Measurements from ENCODE around the gene C9orf57.
"Not testable (repeated sequence)": the region's sequence is repeated elsewhere in the genome, so short reads cannot be mapped to it uniquely, and the experiment has no call there.

C9orf57 gene, protein sequence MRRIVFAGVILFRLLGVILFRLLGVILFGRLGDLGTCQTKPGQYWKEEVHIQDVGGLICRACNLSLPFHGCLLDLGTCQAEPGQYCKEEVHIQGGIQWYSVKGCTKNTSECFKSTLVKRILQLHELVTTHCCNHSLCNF
- 0 reads per million in 9 experiments for total RNA-seq

DNA sequence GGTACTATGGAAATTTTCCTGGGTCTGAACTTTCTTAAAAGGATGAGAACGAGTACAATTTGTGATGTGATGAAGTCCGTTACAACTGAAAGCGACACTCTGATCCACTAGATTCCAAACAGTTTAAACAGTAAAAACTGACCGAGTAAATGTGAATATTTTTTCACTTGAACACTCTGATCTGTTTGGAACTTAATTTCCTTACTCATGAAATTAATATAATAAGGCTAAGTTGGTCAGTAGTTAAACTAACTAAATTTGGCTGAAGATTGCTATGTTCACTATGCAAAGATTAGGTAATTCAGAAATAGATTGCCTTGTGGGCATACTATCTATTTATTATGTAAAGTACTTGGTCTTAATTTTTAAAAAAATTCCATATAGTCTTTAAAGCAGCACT lies at the start of gene C9orf57:
TSS of gene C9orf57 (minus strand) at position 101 of the 400 bp plus-strand sequence. CDS start 1,282 bp downstream, outside the sequence.
- H3K27me3 Mint-ChIP-seq: peaks cover 24 to 26% of the 10 kb centered on the region in 2 donors
- H3K27ac Mint-ChIP-seq: no peak within 1 kb of the TSS
- H3K9me3 Mint-ChIP-seq: no peaks in the 10 kb centered on the region
- ATAC-seq (replicated peaks) (no peak), DNase-seq (no peak)
- no peaks in the 10 kb centered on the region for H3K36me3 Mint-ChIP-seq (ENCODE audit: insufficient read depth)
- H3K4me1 Mint-ChIP-seq (ENCODE audit: low read depth in 2 of 2): no peaks in the 10 kb centered on the region
- no peak within 1 kb of the TSS for H3K4me3 Mint-ChIP-seq

DNA sequence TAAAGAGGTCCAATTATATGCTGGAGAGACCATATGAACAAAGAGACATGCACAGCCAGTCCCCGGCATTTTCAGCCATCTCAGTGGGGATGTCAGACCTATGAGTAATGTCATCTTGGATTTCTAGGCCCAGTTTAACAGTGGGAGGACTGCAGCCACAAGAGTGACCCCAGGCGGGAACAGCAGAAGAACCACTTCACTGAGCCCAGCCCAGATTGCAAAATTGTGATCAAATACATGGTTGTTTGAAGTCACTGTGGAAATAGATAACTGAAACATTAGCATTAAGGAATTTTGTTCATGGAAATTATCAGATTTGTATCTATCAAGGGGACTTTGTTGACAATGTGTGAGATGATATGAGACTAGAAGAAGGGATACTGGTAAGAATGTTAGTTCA lies 42.1 kb upstream of the C9orf57 start:
- H3K4me1 Mint-ChIP-seq (ENCODE audit: low read depth in 2 of 2): no peaks in the 10 kb centered on the region
- H3K4me3 Mint-ChIP-seq: no peak overlapping the region
- ATAC-seq (replicated peaks): no peak
- H3K27me3 Mint-ChIP-seq: peaks cover 0 to 2% of the 10 kb centered on the region in 2 donors
- no peak for DNase-seq
- no peaks in the 10 kb centered on the region for H3K36me3 Mint-ChIP-seq (ENCODE audit: insufficient read depth)
- H3K9me3 Mint-ChIP-seq: no peaks in the 10 kb centered on the region
- H3K27ac Mint-ChIP-seq: no peak overlapping the region

DNA sequence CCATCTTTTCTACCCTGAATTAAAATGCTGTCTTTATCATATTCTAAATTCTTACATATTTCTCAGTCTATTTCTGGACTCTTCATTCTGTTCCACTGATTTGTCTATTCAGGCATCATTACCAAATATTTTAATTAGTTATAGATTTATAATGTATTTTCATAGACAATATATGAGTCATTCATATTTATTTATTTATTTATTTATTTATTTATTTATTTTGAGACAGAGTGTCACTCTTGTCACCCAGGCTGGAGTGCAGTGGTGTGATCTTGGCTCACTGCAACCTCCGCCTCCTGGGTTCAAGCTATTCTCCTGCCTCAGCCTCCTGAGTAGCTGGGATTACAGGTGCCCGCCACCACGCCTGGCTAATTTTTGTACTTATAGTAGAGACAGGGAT lies 35.1 kb upstream of the C9orf57 start:
- H3K36me3 Mint-ChIP-seq (ENCODE audit: insufficient read depth); H3K9me3 Mint-ChIP-seq; DNase-seq; H3K4me3 Mint-ChIP-seq; H3K4me1 Mint-ChIP-seq (ENCODE audit: low read depth in 2 of 2); H3K27ac Mint-ChIP-seq; ATAC-seq (replicated peaks): not testable (repeated sequence)
- peaks cover 10 to 16% of the 10 kb centered on the region in 2 donors for H3K27me3 Mint-ChIP-seq

DNA sequence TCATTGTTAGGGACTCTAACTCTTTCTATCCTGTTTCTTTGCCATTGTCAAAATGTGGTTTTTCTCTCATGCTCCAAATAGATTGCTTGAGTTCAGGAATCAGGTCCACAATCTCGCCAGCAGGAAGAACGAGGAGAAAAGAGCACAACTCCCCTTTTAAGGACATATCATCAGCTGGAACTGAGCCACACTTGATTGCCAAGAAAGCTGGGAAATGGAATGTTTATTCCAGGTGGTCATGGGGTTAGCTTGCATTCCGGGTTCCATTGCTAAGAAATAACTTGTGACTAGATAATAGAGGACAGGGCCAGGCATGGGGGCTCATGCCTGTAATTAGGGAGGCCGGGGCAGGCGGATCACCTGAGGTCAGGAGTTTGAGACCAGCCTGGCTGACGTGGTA lies 32.4 kb upstream of the C9orf57 start:
- ATAC-seq (replicated peaks) (no peak), DNase-seq (no peak)
- Mint-ChIP-seq H3K4me1 (ENCODE audit: low read depth in 2 of 2) (no peaks in the 10 kb centered on the region), H3K27ac (no peak overlapping the region), H3K27me3 (peaks cover 10 to 18% of the 10 kb centered on the region in 2 donors), H3K9me3 (no peaks in the 10 kb centered on the region), H3K36me3 (ENCODE audit: insufficient read depth) (no peaks in the 10 kb centered on the region), H3K4me3 (no peak overlapping the region)

DNA sequence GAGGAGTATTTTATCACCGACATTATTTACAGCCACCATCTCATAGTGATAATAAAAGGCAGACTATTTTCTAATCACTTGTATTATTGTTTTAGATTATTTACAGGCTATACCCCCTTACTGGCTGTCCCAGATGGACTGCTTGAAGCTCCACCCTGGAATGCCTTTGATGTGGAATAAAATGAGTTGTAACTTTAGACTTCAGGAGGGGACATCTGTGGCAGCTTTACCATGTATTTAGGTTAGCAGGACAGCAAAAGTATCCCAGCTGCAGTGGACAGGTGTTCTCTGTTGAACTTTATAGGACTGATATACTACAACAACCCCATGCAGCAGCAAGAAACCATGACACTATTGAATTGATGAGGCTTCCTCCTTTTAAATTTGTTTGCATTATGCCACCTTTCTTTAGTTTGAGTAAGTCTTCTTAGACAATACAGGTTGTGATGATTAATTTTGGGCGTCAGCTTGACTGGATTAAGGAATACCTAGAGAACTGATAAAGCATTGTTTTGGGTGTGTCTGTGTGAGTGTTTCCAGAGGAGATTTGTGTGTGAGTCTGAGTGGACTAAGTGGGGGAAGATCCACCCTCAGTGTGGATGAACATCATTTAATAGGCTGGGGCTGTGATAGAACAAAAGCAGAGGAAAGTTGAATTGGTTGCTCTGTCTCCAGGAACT lies 29.2 kb upstream of the C9orf57 start:
- Mint-ChIP-seq H3K4me1 (ENCODE audit: low read depth in 2 of 2) (no peaks in the 10 kb centered on the region), H3K4me3 (no peak overlapping the region), H3K36me3 (ENCODE audit: insufficient read depth) (no peaks in the 10 kb centered on the region), H3K27me3 (peaks cover 15 to 24% of the 10 kb centered on the region in 2 donors), H3K9me3 (no peaks in the 10 kb centered on the region), H3K27ac (no peak overlapping the region)
- no peak for ATAC-seq (replicated peaks)
- DNase-seq: no peak

DNA sequence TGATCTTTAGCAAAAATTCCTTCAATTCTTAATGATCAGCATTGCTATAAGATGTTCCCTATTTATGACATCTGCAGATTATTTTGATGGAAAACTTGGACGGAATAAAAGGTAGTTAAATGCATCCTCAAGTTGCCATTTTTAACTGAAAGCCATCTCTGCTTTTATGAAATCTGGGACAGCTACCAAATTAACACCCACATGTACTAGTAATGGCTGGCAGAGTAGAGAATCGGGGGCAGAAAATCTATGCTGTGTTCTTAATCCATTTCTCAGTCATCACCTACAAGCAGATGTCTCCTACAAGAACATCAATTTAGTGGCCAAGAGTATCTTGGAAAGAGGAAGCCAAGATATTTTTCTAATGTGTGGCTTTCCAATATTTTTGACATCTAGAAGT lies 22.1 kb upstream of the C9orf57 start:
- H3K4me3 Mint-ChIP-seq: no peak overlapping the region
- no peaks in the 10 kb centered on the region for H3K36me3 Mint-ChIP-seq (ENCODE audit: insufficient read depth)
- H3K9me3 Mint-ChIP-seq: no peaks in the 10 kb centered on the region
- DNase-seq: no peak
- peaks cover 18 to 27% of the 10 kb centered on the region in 2 donors for H3K27me3 Mint-ChIP-seq
- H3K4me1 Mint-ChIP-seq (ENCODE audit: low read depth in 2 of 2): no peaks in the 10 kb centered on the region
- no peak overlapping the region for H3K27ac Mint-ChIP-seq
- ATAC-seq (replicated peaks): no peak

DNA sequence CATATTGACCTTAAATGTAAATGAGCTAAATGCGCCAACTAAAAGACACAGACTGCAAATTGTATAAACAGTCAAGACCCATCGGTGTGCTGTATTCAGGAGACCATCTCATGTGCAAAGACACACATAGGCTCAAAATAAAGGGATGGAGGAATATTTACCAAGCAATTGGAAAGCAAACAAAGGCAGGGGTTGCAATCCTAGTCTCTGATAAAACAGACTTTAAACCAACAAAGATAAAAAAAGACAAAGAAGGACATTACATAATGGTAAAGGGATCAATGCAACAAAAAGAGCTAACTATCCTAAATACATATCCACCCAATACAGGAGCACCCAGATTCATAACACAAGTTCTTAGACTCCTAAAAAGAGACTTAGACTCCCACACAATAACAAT lies 14.3 kb upstream of the C9orf57 start:
- DNase-seq: not testable (repeated sequence)

DNA sequence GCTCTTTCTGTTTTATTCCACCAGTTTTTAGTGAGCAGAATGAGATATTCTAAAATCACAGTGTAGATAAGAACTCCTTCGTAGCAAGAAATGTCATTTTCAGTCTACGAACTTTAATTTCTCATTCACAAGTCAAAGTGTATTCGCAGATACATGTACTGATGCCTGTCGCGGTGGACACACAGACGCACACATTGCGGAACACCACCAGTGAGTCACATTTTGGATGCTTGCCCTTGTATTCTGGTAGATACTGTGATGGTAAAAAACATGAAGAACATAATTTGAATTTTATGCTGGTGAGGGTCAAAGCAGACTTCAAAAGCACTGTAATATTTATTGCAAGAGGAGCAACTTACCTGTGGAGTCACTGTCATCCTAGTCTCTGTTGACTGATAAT lies 4.7 kb upstream of the C9orf57 start:
- no peak for DNase-seq
- H3K36me3 Mint-ChIP-seq (ENCODE audit: insufficient read depth): no peaks in the 10 kb centered on the region
- H3K4me3 Mint-ChIP-seq: no peak overlapping the region
- H3K27me3 Mint-ChIP-seq: peaks cover 24 to 36% of the 10 kb centered on the region in 2 donors
- no peaks in the 10 kb centered on the region for H3K9me3 Mint-ChIP-seq
- no peaks in the 10 kb centered on the region for H3K4me1 Mint-ChIP-seq (ENCODE audit: low read depth in 2 of 2)
- ATAC-seq (replicated peaks): no peak
- H3K27ac Mint-ChIP-seq: no peak overlapping the region

More for the DNA sequence above, 14.3 kb upstream of the C9orf57 start:
- H3K27ac Mint-ChIP-seq; ATAC-seq (replicated peaks); H3K9me3 Mint-ChIP-seq; H3K4me1 Mint-ChIP-seq (ENCODE audit: low read depth in 2 of 2); H3K36me3 Mint-ChIP-seq (ENCODE audit: insufficient read depth); H3K4me3 Mint-ChIP-seq: not testable (repeated sequence)
- H3K27me3 Mint-ChIP-seq: peaks cover 16 to 29% of the 10 kb centered on the region in 2 donors

DNA sequence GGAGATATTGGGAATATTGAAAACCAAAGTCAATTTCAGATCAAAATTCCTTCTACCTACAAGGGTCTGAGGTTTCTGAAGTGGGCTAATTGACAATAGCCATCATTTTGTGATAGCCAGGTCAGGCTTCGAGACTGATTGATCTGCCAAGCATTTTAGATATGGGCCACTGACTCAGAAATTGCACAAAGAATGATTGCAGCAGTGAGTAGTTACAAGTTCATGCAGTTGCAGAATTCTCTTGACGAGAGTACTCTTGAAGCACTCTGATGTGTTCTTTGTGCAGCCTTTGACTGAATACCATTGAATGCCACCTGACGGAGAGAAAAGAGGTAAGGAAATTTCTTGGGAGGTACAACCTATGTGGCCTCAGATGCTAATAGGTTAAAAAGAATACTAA lies 8.3 kb downstream of the C9orf57 start:
- ATAC-seq (replicated peaks): no peak
- no peak overlapping the region for H3K27ac Mint-ChIP-seq
- no peak for DNase-seq
- peaks cover 40% of the 10 kb centered on the region in 2 donors for H3K27me3 Mint-ChIP-seq
- H3K36me3 Mint-ChIP-seq (ENCODE audit: insufficient read depth): no peaks in the 10 kb centered on the region
- H3K4me1 Mint-ChIP-seq (ENCODE audit: low read depth in 2 of 2): no peaks in the 10 kb centered on the region
- H3K9me3 Mint-ChIP-seq: no peaks in the 10 kb centered on the region
- H3K4me3 Mint-ChIP-seq: no peak overlapping the region

DNA sequence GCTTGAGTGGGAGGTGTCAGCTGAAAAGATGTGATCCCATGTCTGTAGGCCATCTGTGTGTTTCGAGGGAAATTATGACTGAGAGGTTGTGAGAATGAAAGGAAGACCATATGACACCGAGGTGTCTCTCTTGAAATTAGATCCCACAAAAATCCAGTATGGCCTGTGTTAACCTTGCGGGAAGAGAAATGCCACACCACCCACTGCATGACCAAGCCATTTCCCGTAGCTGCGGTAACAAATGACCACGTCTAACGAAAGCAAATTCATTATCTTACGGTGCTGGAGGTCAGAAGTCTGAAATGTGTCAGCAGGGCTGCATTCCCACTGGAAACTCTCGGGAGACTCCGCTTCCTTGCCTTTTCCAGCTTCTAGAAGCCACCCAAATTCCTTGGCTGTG lies 11.6 kb downstream of the C9orf57 start:
- Mint-ChIP-seq H3K27me3 (peaks cover 52 to 56% of the 10 kb centered on the region in 2 donors), H3K27ac (no peak overlapping the region), H3K4me3 (no peak overlapping the region), H3K9me3 (no peaks in the 10 kb centered on the region), H3K4me1 (ENCODE audit: low read depth in 2 of 2) (no peaks in the 10 kb centered on the region), H3K36me3 (ENCODE audit: insufficient read depth) (no peaks in the 10 kb centered on the region)
- ATAC-seq (replicated peaks): no peak
- DNase-seq: no peak

DNA sequence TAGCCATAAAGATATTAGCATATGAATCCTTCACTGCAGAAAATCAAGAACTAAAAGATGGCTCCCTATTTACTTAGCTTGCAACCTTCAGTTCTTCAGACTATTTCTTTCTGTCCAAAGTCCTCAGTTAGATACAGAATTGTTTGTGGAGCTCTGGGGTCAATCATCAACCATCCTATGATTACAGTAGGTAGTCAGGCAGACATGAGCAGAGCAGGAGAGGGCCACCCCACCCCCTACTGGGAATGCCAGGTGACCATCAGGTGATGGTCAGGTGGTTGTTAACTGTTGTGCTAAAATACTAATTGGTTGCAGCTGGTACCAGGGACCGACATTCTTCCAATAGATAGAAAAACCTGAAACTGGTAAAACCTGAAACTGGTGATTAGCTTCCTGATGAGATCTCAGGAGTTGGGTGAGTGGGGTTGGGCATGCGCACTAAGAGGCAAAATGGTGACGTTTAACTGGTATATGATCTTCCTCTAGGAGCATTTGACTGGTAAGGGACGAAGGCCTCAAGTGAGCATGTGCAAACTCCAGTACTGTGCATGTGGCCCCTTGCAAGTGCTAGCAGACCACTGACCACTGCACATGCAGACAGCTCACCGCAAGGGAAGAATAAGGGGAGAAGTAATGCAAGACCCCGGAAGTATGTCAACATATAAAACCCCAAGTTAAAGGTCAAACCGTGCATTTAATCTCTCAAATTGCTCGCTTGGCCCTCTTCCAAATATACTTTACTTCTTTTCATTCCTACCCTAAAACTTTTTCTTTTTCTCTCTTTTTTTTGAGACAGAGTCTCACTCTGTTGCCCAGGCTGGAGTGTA lies 13.6 kb downstream of the C9orf57 start:
- no peaks in the 10 kb centered on the region for H3K9me3 Mint-ChIP-seq
- H3K27me3 Mint-ChIP-seq: peaks cover 38 to 69% of the 10 kb centered on the region in 2 donors
- no peaks in the 10 kb centered on the region for H3K4me1 Mint-ChIP-seq (ENCODE audit: low read depth in 2 of 2)
- H3K27ac Mint-ChIP-seq: no peak overlapping the region
- no peak for ATAC-seq (replicated peaks)
- DNase-seq: no peak
- no peaks in the 10 kb centered on the region for H3K36me3 Mint-ChIP-seq (ENCODE audit: insufficient read depth)
- no peak overlapping the region for H3K4me3 Mint-ChIP-seq

DNA sequence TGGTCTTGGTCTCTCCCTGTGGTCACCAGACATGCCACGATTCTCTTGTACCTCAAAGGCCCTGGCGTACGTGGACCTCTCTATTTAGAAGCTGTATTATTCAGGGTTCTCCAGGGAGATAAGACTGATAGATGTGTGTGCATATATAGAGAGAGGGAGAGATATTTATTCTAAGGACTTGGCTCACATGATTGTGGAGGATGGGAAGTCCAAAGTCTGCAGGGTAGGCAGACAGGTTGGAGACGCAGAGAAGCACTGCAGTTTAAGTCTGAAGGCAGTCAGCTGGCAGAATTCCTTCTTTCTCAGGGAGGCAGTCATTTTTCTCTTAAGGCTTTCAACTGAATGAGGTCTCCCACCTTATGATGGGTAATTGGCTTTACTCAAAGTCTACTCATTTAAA lies 16.3 kb downstream of the C9orf57 start:
- DNase-seq (no peak), ATAC-seq (replicated peaks) (no peak)
- no peaks in the 10 kb centered on the region for H3K9me3 Mint-ChIP-seq
- no peak overlapping the region for H3K27ac Mint-ChIP-seq
- no peaks in the 10 kb centered on the region for H3K36me3 Mint-ChIP-seq (ENCODE audit: insufficient read depth)
- peaks cover 37 to 73% of the 10 kb centered on the region in 2 donors for H3K27me3 Mint-ChIP-seq
- H3K4me3 Mint-ChIP-seq: no peak overlapping the region
- H3K4me1 Mint-ChIP-seq (ENCODE audit: low read depth in 2 of 2): peaks cover 2 to 3% of the 10 kb centered on the region in 2 donors

DNA sequence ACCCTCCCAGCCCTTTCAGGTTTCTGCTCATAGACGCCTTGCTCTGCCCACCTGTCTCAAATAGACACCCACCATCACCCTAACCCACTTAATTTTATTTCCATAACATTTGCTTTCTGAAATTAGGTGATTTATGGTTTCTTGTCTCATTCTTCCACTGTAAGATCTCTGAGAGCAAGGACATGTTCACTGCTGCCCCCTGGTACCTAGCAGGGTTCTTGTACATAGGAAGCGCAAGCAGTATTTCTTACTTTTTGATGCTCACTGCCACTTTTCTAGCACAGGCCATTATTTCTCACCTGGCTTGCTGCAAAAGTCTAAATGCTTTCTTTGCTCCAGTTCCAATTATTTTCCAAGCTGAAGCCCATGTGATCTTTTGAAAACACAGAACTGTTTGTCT lies 16.8 kb downstream of the C9orf57 start:
- Mint-ChIP-seq H3K27ac (no peak overlapping the region), H3K9me3 (no peaks in the 10 kb centered on the region), H3K36me3 (ENCODE audit: insufficient read depth) (no peaks in the 10 kb centered on the region)

DNA sequence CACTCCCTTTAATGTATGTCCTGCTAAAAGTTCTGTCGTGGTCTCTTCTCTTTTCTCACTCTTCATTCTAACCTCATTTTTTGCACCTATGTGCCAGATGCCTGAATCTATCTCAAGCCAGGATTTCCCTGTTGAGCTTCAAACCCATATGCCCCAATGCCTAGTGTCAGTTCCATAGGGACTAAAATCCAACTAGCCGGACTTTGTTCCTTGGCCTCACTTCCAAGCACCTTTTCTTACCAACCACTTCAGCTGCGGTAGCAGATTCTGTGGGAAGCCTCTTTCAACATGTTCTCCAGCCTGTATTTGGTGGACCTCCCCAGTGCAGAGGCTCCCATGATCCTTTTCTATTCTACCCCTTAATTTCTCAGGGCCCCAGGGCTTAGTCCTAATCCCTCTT lies 17.5 kb downstream of the C9orf57 start:
- Mint-ChIP-seq H3K27me3 (peaks cover 29 to 66% of the 10 kb centered on the region in 2 donors), H3K9me3 (no peaks in the 10 kb centered on the region), H3K36me3 (ENCODE audit: insufficient read depth) (no peaks in the 10 kb centered on the region), H3K27ac (no peak overlapping the region), H3K4me1 (ENCODE audit: low read depth in 2 of 2) (peaks cover 6% of the 10 kb centered on the region in 2 donors), H3K4me3 (no peak overlapping the region)
- DNase-seq (no peak), ATAC-seq (replicated peaks) (no peak)

More for the DNA sequence above, 16.8 kb downstream of the C9orf57 start:
- DNase-seq (no peak), ATAC-seq (replicated peaks) (no peak)
- no peak overlapping the region for H3K4me3 Mint-ChIP-seq
- peaks cover 35 to 73% of the 10 kb centered on the region in 2 donors for H3K27me3 Mint-ChIP-seq
- peaks cover 6% of the 10 kb centered on the region in 2 donors for H3K4me1 Mint-ChIP-seq (ENCODE audit: low read depth in 2 of 2)

Measured in effector memory CD8-positive, alpha-beta T cell (primary cell).